Karpas-422 (cell line): Measurements from ENCODE around the gene CDC6. TPM values are rescaled to one million over a fixed set of nuclear protein-coding genes. Genes with fewer than 3 reads are reported as not detected.

Experiments
- DNase-seq: peaks from one replicate; pipeline ENCODE4 v3.0.0-alpha.2; 2015
- H2AFZ ChIP-seq: fragments of 200-600 bp; sonication (generic); 2 replicates; pipeline ENCODE4 v1.6.1; 2014; ENCODE audit warnings: antibody characterized with exemption, low read length, mixed read lengths
- H3K27ac ChIP-seq: fragments of 200-600 bp; sonication (generic); 2 replicates; pipeline ENCODE4 v1.5.1; 2014; ENCODE audit warnings: mild to moderate bottlenecking, low read length, moderate library complexity
- H3K27me3 ChIP-seq: fragments of 200-600 bp; sonication (generic); 2 replicates; pipeline ENCODE4 v1.6.1; 2014; ENCODE audit warnings: low read length, mixed read lengths
- H3K36me3 ChIP-seq: fragments of 200-600 bp; sonication (generic); 2 replicates; pipeline ENCODE4 v1.6.1; 2014; ENCODE audit warnings: low read length, mixed read lengths; ENCODE audit not compliant: insufficient read depth
- H3K4me1 ChIP-seq: fragments of 200-600 bp; sonication (generic); 2 replicates; pipeline ENCODE4 v1.6.1; 2014; ENCODE audit warnings: mild to moderate bottlenecking, low read length, mixed read lengths
- H3K4me2 ChIP-seq: fragments of 200-600 bp; sonication (generic); 2 replicates; pipeline ENCODE4 v1.6.1; 2014; ENCODE audit warnings: low read length, low read depth, mild to moderate bottlenecking; ENCODE audit not compliant: poor library complexity, severe bottlenecking
- H3K4me3 ChIP-seq: fragments of 200-600 bp; sonication (generic); 2 replicates; pipeline ENCODE4 v1.5.1; 2014; ENCODE audit warnings: mild to moderate bottlenecking, antibody characterized with exemption, low read length, mixed read lengths
- H3K79me2 ChIP-seq: fragments of 200-600 bp; sonication (generic); 2 replicates; pipeline ENCODE4 v1.6.1; 2014; ENCODE audit warnings: mild to moderate bottlenecking, low read length, mixed read lengths
- H3K9ac ChIP-seq: fragments of 200-600 bp; sonication (generic); 2 replicates; pipeline ENCODE4 v1.6.0; 2014; ENCODE audit warnings: low read length
- H3K9me2 ChIP-seq: fragments of 200-600 bp; sonication (generic), shearing (Covaris generic); replicated peaks from 2 replicates; pipeline ENCODE4 v1.6.0; 2014; ENCODE audit warnings: mild to moderate bottlenecking, low read length, moderate library complexity; ENCODE audit not compliant: insufficient read depth
- H3K9me3 ChIP-seq: fragments of 300-700, 200-600 bp; sonication (generic); 2 replicates; pipeline ENCODE4 v1.6.1; 2014; ENCODE audit warnings: low read length, mixed read lengths
- H4K20me1 ChIP-seq: fragments of 200-600 bp; sonication (generic); 2 replicates; pipeline ENCODE4 v1.6.1; 2014; ENCODE audit warnings: mild to moderate bottlenecking, antibody characterized with exemption, low read length, low read depth; ENCODE audit not compliant: insufficient read depth
- total RNA-seq: library from RNA; depleted of rRNA; stranded (reverse); fragments of >200 nt; shearing (Covaris generic); gene quantifications from 2 replicates; pipeline ENCODE4 v1.2.3, GENCODE V29; 2014; ENCODE audit warnings: low replicate concordance

The CDC6 gene
- total RNA-seq, 1 experiment from 2014 or later: 16.4 TPM

DNA sequence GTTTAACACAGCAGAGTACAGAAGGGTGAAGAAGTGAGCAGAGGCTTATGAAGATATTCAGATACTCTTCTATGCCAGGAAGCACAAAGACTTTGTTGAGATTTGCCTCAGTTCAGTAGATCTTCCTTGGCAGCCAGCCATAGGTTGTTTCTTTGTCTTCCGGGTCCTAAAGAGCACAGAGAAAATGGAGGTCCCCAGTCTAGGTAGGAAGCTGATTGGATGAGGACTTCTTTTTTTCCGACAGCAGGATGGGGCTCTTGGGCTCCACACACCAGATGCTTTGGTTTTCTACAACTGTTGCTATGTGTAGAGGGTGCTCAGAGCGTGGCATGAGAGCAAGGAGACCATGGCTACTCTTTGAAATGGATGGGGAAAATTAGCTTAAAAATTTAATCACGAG, 8.3 kb upstream of the CDC6 start:
- H3K4me2 ChIP-seq: no peak overlapping the region
- H3K79me2 ChIP-seq: no peaks in the 10 kb centered on the region
- H3K9me3 ChIP-seq: no peaks in the 10 kb centered on the region
- H4K20me1 ChIP-seq: no peaks in the 10 kb centered on the region
- no peak overlapping the region for H3K9ac ChIP-seq
- peaks cover 6% of the 10 kb centered on the region; the same call in 1 of the 2 replicates for H3K36me3 ChIP-seq
- H3K4me1 ChIP-seq: peaks cover 10% of the 10 kb centered on the region
- H3K9me2 ChIP-seq: no peaks in the 10 kb centered on the region
- no peak overlapping the region for H3K27ac ChIP-seq
- no peak overlapping the region for H2AFZ ChIP-seq
- H3K27me3 ChIP-seq: no peaks in the 10 kb centered on the region
- DNase-seq: no peak
- H3K4me3 ChIP-seq: no peak overlapping the region

DNA sequence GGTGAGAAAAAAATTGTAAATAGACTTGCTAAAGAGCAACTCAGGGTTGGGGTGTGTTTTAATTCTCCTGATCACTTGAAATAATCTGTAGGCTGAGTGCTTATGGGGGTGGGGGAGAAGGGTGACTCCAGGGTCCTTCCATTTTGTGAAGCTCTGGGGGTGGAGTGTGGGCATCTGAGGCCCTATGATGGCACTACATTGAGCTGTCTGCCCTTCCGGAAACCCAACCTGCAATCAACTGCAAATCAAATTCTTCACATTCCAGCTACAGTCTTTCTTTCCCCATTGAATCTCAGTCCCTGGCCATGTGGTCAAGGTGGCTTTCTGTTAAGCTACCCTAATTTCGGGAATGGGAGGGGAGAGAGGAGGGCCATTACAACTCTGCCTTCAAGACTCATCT, 6.0 kb upstream of the CDC6 start:
- no peak for DNase-seq
- H3K4me2 ChIP-seq: no peak overlapping the region
- H3K4me3 ChIP-seq: no peak overlapping the region
- H4K20me1 ChIP-seq: no peaks in the 10 kb centered on the region
- H3K27me3 ChIP-seq: no peaks in the 10 kb centered on the region
- H3K9me3 ChIP-seq: no peaks in the 10 kb centered on the region
- H3K79me2 ChIP-seq: no peaks in the 10 kb centered on the region
- no peaks in the 10 kb centered on the region for H3K9me2 ChIP-seq
- no peak overlapping the region for H2AFZ ChIP-seq
- no peak overlapping the region for H3K27ac ChIP-seq
- peaks cover under 1% of the 10 kb centered on the region for H3K4me1 ChIP-seq
- peaks cover 6% of the 10 kb centered on the region; the same call in 1 of the 2 replicates for H3K36me3 ChIP-seq
- H3K9ac ChIP-seq: no peak overlapping the region

DNA sequence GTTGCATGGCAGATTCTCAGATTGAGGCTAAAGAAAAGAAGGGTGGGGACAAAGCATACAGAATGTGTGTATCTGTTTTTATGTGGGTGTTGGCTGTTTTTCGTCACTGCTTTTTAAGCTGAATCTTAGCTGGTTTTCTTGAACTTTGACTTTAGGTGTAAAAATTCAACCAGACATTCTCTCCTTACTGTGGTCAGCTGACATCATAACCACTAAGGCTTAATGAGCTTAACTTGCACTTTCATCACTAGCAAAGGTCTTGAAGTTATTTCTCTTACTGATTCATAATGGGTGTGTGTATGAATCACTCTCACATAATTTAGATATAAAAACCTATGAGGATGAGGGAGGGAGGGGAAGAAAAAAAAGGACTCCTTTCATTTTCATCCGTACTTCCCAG, 4.0 kb upstream of the CDC6 start:
- DNase-seq: no peak
- no peaks in the 10 kb centered on the region for H4K20me1 ChIP-seq
- no peak overlapping the region for H3K4me3 ChIP-seq
- no peak overlapping the region for H3K4me2 ChIP-seq
- H3K9ac ChIP-seq: no peak overlapping the region
- no peak overlapping the region for H2AFZ ChIP-seq
- H3K79me2 ChIP-seq: peaks cover 8% of the 10 kb centered on the region
- no peaks in the 10 kb centered on the region for H3K9me3 ChIP-seq
- no peaks in the 10 kb centered on the region for H3K9me2 ChIP-seq
- H3K36me3 ChIP-seq: peaks cover 6% of the 10 kb centered on the region; the same call in 1 of the 2 replicates
- no peak overlapping the region for H3K27ac ChIP-seq
- H3K27me3 ChIP-seq: no peaks in the 10 kb centered on the region
- peaks cover 7% of the 10 kb centered on the region for H3K4me1 ChIP-seq

DNA sequence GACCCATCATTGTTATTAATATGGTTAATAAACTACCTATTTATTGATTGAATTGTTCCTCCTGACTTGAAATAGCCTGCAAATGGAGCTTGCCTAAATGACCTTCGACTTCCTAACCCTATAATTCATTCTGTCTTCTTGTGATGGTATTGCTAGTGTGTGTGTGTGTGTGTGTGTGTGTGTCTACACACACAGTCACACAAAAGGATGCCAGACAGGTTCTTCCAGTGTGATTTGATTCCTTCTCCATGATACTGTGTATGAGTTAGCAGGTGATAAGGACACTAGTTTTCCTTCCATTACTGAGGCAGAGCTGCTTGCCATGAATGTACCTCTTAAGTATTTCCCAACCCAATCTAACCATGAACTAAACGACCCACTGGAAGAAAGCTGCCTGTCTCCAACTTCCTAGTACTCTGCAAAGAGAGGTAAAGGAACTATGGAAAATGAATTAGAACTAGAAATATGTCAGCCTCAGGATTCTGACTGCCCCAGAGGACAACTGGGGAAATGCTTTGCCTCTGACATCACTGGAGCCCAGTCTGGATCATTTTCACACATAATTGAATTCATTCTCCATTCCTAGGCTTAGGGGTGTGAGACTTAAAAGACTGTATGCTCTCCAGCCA, 3.5 kb upstream of the CDC6 start:
- peaks cover 14% of the 10 kb centered on the region for H3K79me2 ChIP-seq
- no peak overlapping the region for H2AFZ ChIP-seq
- DNase-seq: no peak
- no peak overlapping the region for H3K9ac ChIP-seq
- no peak overlapping the region for H3K4me2 ChIP-seq
- no peaks in the 10 kb centered on the region for H3K9me3 ChIP-seq
- H4K20me1 ChIP-seq: no peaks in the 10 kb centered on the region
- H3K9me2 ChIP-seq: no peaks in the 10 kb centered on the region
- H3K36me3 ChIP-seq: peaks cover 6% of the 10 kb centered on the region; the same call in 1 of the 2 replicates
- no peak overlapping the region for H3K4me3 ChIP-seq
- no peak overlapping the region for H3K27ac ChIP-seq
- peaks cover 13% of the 10 kb centered on the region for H3K4me1 ChIP-seq
- no peaks in the 10 kb centered on the region for H3K27me3 ChIP-seq

DNA sequence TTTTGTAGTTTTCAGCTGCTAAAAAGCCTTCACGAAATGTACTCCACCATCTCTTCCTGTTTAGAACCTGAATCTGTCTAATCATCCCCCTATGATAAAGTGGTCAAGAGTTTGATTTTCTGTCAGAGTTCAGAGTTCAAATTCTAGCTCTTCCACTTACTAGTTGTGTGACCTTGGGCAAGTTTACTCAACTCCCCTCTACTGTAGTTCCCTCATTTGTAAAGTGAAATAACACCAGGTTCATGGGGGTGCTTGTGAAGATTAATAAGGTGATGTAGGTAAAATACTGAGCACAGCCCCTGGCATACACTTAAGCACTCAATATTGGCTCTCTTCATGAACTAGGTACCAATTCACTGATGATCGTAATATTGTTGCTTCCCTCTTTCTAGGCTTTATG, 1.2 kb upstream of the CDC6 start:
- Histone ChIP-seq H4K20me1 (no peaks in the 10 kb centered on the region), H3K4me3 (no peak overlapping the region), H3K9ac (peak overlapping the region; percentile 60; the same call in 1 of the 2 replicates), H2AFZ (no peak overlapping the region), H3K9me3 (no peaks in the 10 kb centered on the region), H3K4me2 (peak overlapping the region; percentile 65), H3K4me1 (peaks cover 30% of the 10 kb centered on the region), H3K27ac (no peak overlapping the region; the same call in 1 of the 2 replicates), H3K9me2 (no peaks in the 10 kb centered on the region), H3K27me3 (no peaks in the 10 kb centered on the region), H3K36me3 (peaks cover 21% of the 10 kb centered on the region), H3K79me2 (peaks cover 35% of the 10 kb centered on the region)
- no peak for DNase-seq

DNA sequence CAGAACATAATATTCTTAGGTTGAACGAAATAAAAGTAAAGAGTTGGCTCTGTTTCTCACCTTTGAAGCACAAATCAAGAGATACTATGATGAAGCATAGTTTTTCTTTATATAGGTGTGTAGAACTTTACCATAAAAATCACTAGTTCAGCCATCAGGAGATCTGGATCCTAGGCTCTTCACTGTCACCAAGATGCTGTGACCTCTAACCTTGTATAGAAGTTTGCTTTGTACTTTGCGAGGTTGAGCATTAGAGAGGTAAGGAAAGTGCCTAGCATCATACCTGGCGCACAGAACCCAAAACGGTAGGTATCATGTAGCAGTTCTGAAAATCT, 553 bp upstream of the CDC6 start:
- Histone ChIP-seq H2AFZ (no peak overlapping the region), H3K4me3 (peak overlapping the region; percentile 55), H3K36me3 (peaks cover 22% of the 10 kb centered on the region), H3K4me2 (peak overlapping the region; percentile 65), H4K20me1 (no peaks in the 10 kb centered on the region), H3K9ac (peak overlapping the region; percentile 60), H3K27me3 (no peaks in the 10 kb centered on the region), H3K9me2 (no peaks in the 10 kb centered on the region), H3K9me3 (no peaks in the 10 kb centered on the region), H3K4me1 (peaks cover 30% of the 10 kb centered on the region), H3K27ac (peak overlapping the region; percentile 33; the same call in 1 of the 2 replicates), H3K79me2 (peaks cover 35% of the 10 kb centered on the region)
- no peak for DNase-seq

DNA sequence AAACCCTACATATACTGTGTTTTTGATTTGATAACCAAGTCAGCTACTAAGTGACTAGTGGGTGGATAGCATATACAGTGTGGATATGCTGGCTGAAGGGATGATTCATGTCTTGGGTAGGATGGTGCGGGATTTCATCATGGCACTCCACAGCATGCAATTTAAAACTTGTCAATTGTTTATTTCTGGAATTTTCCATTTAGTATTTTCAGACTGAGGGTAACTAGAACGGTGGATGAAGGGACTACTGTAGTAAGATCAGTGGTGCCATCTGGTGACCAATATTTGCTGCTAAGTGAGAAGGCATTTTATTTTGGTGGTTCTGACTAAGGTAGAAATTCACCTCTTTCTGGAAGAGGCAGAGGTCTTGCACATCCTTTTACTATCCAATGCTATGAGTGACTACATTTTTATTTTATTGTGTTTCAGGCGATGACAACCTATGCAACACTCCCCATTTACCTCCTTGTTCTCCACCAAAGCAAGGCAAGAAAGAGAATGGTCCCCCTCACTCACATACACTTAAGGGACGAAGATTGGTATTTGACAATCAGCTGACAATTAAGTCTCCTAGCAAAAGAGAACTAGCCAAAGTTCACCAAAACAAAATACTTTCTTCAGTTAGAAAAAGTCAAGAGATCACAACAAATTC, 3.1 kb downstream of the CDC6 start:
- H3K4me3 ChIP-seq: no peak overlapping the region
- no peaks in the 10 kb centered on the region for H4K20me1 ChIP-seq
- peak; percentile 76 for DNase-seq
- H3K9me2 ChIP-seq: no peaks in the 10 kb centered on the region
- H3K9ac ChIP-seq: no peak overlapping the region
- peaks cover 39% of the 10 kb centered on the region for H3K79me2 ChIP-seq
- H3K4me1 ChIP-seq: peaks cover 30% of the 10 kb centered on the region
- H3K36me3 ChIP-seq: peaks cover 49% of the 10 kb centered on the region
- no peak overlapping the region for H2AFZ ChIP-seq
- no peak overlapping the region for H3K4me2 ChIP-seq
- H3K27ac ChIP-seq: no peak overlapping the region
- no peaks in the 10 kb centered on the region for H3K9me3 ChIP-seq
- H3K27me3 ChIP-seq: no peaks in the 10 kb centered on the region

DNA sequence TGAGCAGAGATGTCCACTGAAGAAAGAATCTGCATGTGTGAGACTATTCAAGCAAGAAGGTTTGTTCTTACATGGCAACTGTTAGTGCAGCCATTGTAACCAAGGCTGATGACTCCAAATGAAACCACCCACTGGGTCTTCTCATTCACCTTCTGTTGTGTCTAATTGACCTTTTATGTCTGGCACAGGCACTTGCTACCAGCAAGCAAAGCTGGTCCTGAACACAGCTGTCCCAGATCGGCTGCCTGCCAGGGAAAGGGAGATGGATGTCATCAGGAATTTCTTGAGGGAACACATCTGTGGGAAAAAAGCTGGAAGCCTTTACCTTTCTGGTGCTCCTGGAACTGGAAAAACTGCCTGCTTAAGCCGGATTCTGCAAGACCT, 3.6 kb downstream of the CDC6 start:
- peaks cover 39% of the 10 kb centered on the region for H3K79me2 ChIP-seq
- H3K36me3 ChIP-seq: peaks cover 54% of the 10 kb centered on the region
- H3K9me2 ChIP-seq: no peaks in the 10 kb centered on the region

More for the DNA sequence above, 3.6 kb downstream of the CDC6 start:
- no peak for DNase-seq
- no peak overlapping the region for H3K4me3 ChIP-seq
- no peaks in the 10 kb centered on the region for H3K27me3 ChIP-seq
- no peaks in the 10 kb centered on the region for H4K20me1 ChIP-seq
- H3K9me3 ChIP-seq: no peaks in the 10 kb centered on the region
- no peak overlapping the region for H3K9ac ChIP-seq
- H3K4me2 ChIP-seq: no peak overlapping the region
- H3K27ac ChIP-seq: no peak overlapping the region
- H3K4me1 ChIP-seq: peaks cover 30% of the 10 kb centered on the region
- H2AFZ ChIP-seq: no peak overlapping the region
